ENCODE results near the gene MLANA. TPM values are rescaled to one million over a fixed set of nuclear protein-coding genes. Genes with fewer than 3 reads are reported as not detected.

Gene MLANA
- total RNA-seq, 1 experiment from 2014 or later: not detected

DNA sequence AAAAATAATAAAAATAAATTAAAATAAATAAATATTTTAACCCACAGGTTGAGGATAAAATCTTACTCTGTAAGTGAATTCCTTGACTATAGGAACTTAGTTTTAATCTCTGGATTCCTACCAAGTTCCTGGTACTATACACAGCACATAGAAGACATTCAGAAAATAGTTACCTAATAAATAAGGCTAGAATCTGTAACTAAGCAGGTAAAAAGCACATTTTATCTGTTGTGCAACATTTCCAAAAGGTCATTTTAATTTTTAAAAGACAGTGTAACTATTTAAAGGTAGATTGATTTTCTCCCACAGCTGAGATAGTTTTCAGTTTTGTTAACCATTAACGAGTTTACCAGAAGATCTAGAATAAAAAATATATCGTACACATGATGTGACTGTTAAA lies 47.8 kb downstream of the MLANA start (continued):
- TF ChIP-seq, protein P1, sequence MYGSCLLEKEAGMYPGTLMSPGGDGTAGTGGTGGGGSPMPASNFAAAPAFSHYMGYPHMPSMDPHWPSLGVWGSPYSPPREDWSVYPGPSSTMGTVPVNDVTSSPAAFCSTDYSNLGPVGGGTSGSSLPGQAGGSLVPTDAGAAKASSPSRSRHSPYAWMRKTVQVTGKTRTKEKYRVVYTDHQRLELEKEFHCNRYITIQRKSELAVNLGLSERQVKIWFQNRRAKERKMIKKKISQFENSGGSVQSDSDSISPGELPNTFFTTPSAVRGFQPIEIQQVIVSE (CRISPR knock-in tag; IDR thresholded peaks at IDR 0.05; ENCODE audit: borderline replicate concordance): no peak
- TF ChIP-seq, protein P2, sequence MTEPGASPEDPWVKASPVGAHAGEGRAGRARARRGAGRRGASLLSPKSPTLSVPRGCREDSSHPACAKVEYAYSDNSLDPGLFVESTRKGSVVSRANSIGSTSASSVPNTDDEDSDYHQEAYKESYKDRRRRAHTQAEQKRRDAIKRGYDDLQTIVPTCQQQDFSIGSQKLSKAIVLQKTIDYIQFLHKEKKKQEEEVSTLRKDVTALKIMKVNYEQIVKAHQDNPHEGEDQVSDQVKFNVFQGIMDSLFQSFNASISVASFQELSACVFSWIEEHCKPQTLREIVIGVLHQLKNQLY (CRISPR knock-in tag; IDR thresholded peaks at IDR 0.05): no peak

DNA sequence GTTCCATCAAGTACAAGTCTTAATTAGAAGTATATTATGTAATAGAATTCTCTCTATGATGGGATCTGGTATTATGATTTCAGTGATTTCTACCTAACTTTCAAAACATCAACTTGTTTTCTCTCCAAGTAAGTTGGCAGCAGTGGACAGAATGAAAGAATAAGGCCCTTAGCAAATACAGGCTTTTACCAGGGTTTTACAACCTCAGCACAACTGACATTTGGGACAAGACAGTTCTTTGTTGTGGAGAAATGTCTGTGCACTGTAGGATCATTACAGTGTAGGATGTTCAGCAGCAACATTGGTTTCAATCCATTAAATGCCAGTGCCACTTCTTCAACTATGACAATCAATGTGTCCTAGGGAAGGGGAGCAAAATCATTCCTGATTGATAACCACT lies 48.8 kb downstream of the MLANA start:
- no peaks in the 10 kb centered on the region for H3K27me3 Mint-ChIP-seq (ENCODE audit: low read depth)
- H3K4me1 Mint-ChIP-seq: 0 out of 2 replicates have a peak, but pooled peaks cover 2% of the 10 kb centered on the region
- ATAC-seq (no peak), DNase-seq (ENCODE audit: low spot score) (no peak)
- ChIA-PET POLR2A (no interaction called here), CTCF (interaction anchor here (0.5 kb wide), 1 partner anchor 37 kb away, joined by 3 read pairs; no protein-coding TSS in a partner anchor)
- no peak overlapping the region for H3K4me3 Mint-ChIP-seq
- no peaks in the 10 kb centered on the region for H3K36me3 Mint-ChIP-seq
- H3K27ac Mint-ChIP-seq: no peak overlapping the region
- no peaks in the 10 kb centered on the region for H3K9me3 Mint-ChIP-seq
- TF ChIP-seq PRRX2 (CRISPR knock-in tag; IDR thresholded peaks at IDR 0.05): no peak
- TF ChIP-seq CBFB (CRISPR knock-in tag; IDR thresholded peaks at IDR 0.05; ENCODE audit: low read depth): no peak

DNA sequence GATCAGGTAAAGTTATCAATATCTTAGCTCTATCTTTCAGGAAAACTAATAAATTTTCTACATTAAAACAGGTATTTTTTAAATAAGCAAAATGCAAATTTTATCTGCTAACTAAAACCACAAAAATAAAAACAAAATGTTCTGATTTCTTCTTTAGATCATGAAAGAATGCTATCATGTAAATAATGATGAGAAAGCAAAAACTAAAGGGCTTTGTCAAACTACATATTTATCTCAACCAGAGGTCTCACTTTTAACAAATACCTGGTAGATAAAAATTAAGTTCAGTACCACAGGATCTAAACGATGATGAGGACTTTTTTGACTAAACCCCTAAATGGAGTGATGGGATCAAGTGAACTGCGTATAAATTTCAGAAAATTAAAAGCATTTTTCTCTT lies 50.5 kb downstream of the MLANA start:
- Mint-ChIP-seq H3K4me1 (0 out of 2 replicates have a peak, but pooled peaks cover under 1% of the 10 kb centered on the region), H3K27ac (no peak overlapping the region), H3K27me3 (ENCODE audit: low read depth) (no peaks in the 10 kb centered on the region), H3K9me3 (no peaks in the 10 kb centered on the region), H3K36me3 (no peaks in the 10 kb centered on the region), H3K4me3 (no peak overlapping the region)
- ATAC-seq (no peak), DNase-seq (ENCODE audit: low spot score) (no peak)
- ChIA-PET CTCF (no interaction called here), POLR2A (no interaction called here)
- TF ChIP-seq TEAD4 (CRISPR knock-in tag; IDR thresholded peaks at IDR 0.05) (no peak), JAZF1 (CRISPR knock-in tag; IDR thresholded peaks at IDR 0.05) (no peak), FOXJ3 (CRISPR knock-in tag; IDR thresholded peaks at IDR 0.05; ENCODE audit: borderline replicate concordance) (no peak), ZNF416 (CRISPR knock-in tag; IDR thresholded peaks at IDR 0.05) (no peak), MYBL2 (CRISPR knock-in tag; IDR thresholded peaks at IDR 0.05) (no peak), GRHL2 (CRISPR knock-in tag; IDR thresholded peaks at IDR 0.05; ENCODE audit: insufficient replicate concordance, severe bottlenecking) (no peak)
- TF ChIP-seq, protein P3, sequence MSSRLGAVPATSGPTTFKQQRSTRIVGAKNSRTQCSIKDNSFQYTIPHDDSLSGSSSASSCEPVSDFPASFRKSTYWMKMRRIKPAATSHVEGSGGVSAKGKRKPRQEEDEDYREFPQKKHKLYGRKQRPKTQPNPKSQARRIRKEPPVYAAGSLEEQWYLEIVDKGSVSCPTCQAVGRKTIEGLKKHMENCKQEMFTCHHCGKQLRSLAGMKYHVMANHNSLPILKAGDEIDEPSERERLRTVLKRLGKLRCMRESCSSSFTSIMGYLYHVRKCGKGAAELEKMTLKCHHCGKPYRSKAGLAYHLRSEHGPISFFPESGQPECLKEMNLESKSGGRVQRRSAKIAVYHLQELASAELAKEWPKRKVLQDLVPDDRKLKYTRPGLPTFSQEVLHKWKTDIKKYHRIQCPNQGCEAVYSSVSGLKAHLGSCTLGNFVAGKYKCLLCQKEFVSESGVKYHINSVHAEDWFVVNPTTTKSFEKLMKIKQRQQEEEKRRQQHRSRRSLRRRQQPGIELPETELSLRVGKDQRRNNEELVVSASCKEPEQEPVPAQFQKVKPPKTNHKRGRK (CRISPR knock-in tag; IDR thresholded peaks at IDR 0.05; ENCODE audit: borderline replicate concordance): no peak
- TF ChIP-seq, protein P4, sequence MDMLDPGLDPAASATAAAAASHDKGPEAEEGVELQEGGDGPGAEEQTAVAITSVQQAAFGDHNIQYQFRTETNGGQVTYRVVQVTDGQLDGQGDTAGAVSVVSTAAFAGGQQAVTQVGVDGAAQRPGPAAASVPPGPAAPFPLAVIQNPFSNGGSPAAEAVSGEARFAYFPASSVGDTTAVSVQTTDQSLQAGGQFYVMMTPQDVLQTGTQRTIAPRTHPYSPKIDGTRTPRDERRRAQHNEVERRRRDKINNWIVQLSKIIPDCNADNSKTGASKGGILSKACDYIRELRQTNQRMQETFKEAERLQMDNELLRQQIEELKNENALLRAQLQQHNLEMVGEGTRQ (CRISPR knock-in tag; IDR thresholded peaks at IDR 0.05): no peak
- TF ChIP-seq, protein P5, sequence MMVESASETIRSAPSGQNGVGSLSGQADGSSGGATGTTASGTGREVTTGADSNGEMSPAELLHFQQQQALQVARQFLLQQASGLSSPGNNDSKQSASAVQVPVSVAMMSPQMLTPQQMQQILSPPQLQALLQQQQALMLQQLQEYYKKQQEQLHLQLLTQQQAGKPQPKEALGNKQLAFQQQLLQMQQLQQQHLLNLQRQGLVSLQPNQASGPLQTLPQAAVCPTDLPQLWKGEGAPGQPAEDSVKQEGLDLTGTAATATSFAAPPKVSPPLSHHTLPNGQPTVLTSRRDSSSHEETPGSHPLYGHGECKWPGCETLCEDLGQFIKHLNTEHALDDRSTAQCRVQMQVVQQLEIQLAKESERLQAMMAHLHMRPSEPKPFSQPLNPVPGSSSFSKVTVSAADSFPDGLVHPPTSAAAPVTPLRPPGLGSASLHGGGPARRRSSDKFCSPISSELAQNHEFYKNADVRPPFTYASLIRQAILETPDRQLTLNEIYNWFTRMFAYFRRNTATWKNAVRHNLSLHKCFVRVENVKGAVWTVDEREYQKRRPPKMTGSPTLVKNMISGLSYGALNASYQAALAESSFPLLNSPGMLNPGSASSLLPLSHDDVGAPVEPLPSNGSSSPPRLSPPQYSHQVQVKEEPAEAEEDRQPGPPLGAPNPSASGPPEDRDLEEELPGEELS (CRISPR knock-in tag; IDR thresholded peaks at IDR 0.05): no peak
- TF ChIP-seq, protein P6, sequence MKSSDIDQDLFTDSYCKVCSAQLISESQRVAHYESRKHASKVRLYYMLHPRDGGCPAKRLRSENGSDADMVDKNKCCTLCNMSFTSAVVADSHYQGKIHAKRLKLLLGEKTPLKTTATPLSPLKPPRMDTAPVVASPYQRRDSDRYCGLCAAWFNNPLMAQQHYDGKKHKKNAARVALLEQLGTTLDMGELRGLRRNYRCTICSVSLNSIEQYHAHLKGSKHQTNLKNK (CRISPR knock-in tag; IDR thresholded peaks at IDR 0.05): no peak
- TF ChIP-seq, protein P7, sequence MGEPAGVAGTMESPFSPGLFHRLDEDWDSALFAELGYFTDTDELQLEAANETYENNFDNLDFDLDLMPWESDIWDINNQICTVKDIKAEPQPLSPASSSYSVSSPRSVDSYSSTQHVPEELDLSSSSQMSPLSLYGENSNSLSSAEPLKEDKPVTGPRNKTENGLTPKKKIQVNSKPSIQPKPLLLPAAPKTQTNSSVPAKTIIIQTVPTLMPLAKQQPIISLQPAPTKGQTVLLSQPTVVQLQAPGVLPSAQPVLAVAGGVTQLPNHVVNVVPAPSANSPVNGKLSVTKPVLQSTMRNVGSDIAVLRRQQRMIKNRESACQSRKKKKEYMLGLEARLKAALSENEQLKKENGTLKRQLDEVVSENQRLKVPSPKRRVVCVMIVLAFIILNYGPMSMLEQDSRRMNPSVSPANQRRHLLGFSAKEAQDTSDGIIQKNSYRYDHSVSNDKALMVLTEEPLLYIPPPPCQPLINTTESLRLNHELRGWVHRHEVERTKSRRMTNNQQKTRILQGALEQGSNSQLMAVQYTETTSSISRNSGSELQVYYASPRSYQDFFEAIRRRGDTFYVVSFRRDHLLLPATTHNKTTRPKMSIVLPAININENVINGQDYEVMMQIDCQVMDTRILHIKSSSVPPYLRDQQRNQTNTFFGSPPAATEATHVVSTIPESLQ (CRISPR knock-in tag; IDR thresholded peaks at IDR 0.05): no peak
